Daoy (cell line): ENCODE measurements around the gene SLC25A29. TPM values are rescaled to one million over a fixed set of nuclear protein-coding genes. Genes with fewer than 3 reads are reported as not detected.
"Not testable (repeated sequence)": the region's sequence is repeated elsewhere in the genome, so short reads cannot be mapped to it uniquely, and the experiment has no call there.

Experiments used
- DNase-seq: peaks from one replicate; pipeline ENCODE4 v3.0.0-alpha.2; 2015; ENCODE audit warnings: low read depth
- total RNA-seq: library from RNA; depleted of rRNA; stranded (reverse); fragments of >200 nt; shearing (Covaris generic); gene quantifications from 2 replicates; pipeline ENCODE4 v1.2.3, GENCODE V29; 2014

Gene SLC25A29
- total RNA-seq, 1 experiment from 2014 or later = 34.7 TPM

DNA sequence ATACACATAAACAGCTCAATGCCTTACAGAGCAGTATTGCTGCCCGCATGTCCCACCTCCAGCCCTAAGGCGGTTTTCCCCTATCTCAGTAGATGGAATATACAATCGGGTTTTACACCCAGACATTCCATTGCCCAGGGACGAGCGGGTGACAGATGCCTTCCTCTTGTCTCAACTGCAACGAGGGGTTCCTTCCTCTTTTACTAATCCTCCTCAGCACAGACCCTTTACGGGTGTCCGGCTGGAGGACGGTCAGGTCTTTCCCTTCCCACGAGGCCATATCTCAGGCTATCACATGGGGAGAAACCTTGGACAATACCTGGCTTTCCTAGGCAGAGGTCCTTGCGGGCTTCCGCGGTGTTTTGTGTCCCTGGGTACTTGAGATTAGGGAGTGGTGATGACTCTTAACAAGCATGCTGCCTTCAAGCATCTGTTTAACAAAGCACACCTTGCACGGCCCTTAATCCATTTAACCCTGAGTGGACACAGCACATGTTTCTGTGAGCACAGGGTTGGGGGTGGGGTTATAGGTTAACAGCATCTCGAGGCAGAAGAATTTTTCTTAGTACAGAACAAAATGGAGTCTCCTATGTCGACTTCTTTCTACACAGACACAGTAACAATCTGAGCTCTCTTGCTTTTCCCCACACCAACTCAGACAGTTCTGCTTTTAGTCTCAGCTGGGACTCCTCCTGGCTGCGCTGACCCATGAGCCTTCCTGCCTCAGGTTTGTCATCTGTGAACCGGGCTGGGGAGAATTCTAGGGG, 6.0 kb upstream of the SLC25A29 start:
- not testable (repeated sequence) for DNase-seq

DNA sequence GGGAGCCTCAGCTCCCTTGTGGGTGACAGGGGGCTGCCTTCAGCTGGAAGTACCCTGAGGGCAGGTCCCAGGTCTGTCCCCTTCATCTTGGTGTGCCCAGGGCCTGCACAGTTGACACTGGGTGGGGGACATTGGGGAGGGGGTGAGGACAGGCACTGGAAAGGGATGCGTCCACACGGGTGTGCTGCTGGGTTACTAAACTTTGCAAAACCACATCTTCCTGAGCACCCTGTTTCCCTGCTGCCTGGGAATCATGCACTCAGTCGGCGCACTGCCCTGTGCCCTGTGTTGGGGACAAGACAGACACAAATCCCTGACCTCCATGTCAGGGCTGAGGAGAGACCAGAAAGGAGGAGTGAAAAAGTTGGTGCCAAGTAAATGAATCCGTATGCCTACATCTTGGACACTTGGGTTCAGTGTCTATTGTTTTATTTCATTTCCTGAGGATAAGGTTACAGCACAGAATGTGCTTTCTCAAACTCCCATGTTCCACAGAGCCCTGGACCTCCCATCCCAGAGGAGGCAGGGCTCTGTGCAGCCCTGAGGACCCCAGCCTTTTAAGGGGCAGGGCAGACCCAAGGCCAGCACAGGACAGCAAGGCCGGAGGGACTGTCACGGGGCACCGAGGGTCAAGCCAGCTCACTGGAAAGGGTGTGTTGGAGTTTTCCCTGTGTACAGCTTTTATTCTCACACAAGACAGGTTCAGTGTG, 2.9 kb upstream of the SLC25A29 start:
- no peak for DNase-seq

DNA sequence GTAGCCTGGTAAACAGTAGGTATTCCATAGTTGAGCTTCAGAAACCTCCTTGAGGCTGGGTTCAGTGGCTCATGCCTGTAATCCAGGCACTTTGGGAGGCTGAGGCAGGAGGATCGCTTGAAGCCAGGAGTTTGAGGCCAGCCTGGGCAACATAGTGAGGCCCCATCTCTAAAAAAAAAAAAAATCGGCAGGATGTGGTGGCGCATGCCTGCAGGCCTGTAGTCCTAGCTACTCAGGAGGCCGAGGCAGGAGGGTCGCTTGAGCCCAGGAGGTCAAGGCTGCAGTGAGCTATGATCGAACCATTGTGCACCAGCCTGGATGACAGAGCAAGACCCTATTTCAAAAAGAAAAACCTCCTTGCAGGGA, 2.2 kb upstream of the SLC25A29 start:
- DNase-seq = not testable (repeated sequence)

DNA sequence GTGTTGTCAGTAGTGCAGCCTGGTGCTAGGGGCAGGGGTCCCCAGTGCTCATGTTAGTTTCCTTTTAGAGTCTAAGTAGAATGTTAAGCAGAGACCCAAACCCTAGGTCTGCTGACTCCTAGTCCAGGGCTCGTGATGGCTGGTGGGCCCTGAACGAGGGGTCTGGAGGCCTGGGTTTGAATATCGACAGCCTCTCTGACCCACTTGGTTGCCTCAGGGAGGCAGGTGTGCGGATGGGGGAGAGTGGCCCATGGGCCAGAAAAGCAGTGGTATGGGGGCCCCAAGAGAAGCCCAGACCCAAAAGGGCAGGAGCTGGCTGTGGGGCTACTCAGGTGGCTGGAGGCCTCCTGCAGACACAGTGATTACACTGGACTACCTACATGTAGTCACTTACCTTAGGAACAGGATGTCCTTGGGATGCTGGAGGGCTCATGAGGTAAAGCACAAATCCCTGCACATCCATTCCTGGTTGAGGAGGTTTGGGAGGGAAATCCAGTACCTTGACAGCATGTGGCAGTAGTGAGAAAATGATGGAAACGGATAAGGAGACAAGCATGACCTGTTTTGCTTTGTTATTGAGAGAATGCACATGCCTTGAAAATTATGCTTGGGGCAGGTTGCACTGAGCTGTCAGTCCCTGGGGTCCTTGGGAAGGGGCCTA, 1.7 kb upstream of the SLC25A29 start:
- no peak for DNase-seq

DNA sequence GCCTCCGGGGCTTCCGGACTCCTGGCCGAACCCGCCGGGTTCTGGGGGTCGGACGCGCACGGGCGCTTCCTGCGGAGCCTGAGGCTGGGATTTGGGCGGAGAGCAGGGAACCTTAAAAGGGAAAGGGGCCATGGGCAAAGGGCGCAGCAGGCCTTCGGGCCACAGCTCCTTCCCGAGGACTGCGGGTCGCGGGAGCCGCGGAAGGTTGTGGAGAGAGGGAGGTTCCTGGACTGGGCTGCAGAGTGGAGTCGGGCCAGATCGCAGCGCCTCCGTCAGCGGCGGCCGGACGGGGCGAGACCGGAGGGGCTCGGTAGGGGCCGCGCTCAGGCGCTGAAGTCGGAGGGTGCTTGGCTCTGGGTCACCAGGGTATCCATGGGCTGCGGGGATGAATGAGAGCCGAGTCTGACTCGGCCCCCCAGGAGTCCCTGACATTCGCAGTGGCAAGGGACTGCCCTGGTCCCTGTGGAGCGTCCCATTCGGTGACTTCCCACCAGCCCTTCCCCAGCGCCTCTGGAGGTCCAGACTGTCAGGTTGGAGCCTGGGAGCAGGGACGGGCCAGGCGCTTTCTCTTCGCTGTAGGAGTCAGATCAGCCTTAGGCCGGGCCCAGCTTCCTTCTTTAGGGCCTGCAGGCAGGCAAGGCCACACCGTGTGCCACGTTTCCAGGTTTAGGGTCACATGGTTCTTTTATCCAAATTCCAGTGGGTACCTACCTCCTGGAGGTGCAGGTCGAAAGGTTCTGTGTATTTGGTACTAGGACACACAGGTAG, 938 bp upstream of the SLC25A29 start:
- DNase-seq = peak; percentile 43

DNA sequence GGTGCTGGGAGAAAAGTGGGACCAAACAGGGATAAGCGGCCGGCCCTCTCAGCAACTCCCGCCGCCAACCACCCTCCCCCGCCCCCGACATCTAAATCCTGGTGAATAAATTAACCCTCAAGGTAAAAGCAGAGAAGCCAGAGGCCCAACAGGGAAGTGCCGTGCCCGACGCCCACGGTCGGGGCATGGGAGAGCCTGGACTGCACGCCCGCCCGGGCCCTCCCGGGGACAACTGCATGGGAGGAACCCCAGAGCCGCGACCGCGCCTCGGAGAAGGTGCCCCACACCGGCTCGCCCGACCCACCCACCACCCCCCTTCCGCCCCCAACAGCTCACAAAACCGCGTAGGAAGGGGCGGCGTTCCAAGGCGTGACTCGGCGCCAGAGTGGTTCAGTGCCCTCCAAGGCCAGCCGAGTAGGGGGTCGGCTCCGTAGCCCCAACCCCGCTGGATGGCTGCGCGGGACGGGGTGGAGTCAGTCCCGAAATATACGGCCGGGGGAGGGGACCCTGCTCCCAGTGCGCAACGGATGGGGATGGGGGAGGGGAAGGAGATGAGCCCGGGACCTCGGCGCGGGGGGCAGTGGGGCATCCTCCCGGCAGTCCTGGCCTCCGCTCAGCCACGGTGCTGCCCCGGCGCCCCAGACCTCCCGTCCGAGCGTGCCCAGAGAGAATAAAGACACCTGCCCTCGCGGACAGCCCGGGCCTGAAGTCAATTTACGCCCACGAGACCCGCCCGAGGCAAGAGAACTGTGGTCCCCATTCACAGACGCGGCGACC, 732 bp downstream of the SLC25A29 start:
- peak; percentile 72 for DNase-seq

DNA sequence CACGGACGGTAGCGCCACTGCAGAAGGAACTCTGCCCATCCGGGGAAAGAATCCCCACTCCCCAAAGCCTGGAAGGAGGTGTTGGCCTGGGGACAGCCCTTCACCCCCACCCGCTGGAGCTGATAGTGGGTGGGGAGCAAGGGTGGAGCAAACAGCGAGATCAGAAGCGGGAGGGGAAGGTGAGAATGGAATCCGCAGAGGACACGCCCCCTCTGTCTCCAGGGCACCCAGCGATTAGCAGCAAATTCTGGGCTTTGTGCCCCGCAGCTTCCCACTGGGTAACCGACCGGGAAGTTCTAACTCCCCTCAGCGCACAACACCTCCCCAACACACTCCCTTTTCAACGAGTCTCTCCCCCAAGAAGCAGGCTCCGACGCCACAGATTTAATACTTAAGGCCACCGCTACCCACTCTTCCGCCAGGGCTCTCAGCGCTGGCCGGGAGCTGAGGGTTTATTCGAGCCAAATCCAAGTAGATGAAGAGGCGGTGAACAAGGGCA, 1.4 kb downstream of the SLC25A29 start:
- DNase-seq = peak; percentile 65

DNA sequence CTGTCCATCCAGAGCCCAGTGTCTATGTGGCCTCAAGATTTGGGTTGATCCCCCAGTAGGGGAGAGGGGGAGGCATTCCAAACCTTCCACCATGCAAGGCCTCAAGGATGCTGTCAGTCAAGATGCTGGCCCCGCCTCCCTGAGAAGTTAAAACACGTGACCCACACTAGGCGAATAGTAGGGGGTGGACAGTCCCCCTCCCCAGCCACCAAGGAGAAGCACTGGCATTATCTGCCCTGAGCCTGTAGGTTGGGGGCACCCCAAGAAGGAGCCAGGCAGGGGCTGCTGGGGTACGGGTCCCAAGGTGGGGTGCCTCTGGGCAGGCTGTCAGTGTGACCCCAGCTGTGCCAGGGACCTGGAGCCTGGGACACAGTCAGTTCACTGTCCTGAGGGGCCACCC, 2.3 kb downstream of the SLC25A29 start:
- no peak for DNase-seq

DNA sequence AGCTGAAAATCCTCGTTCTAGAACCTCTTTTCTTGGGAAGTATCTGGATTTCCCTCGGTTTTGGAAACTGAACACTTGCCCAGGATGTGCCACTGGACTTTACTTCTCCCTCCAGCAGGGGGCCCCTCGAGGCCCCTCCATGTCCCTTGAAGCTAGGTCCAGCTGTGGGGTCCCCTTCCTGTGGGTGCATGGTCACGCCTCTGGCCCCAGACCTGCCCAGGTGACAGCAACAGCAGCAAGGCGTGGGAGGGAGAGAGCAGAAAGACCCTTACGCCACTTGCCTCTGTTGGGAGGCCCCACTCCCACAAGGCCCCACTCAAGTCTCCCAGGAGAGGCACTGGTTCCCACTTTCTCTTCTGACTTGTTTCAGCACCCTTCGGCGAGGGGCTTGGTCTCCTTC, 3.1 kb downstream of the SLC25A29 start:
- no peak for DNase-seq

DNA sequence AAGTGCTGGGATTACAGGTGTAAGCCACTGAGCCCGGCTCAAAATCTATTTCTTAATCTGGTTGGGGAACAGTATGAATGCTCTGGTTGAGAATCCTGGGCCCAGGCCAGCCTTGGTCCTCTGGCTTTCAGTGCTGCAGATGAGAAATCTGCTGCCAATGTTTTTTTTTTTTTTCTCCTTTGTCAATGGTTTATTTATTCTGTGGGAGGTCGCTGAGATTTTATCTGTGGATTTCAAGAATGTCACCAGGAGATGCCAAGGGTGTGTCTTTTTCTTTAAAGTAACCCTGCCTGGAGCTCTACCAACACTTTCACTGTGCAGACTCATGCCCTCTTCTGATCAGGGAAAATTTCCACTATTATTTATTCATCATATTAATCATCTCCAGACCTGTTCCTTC, 3.6 kb downstream of the SLC25A29 start:
- no peak for DNase-seq

DNA sequence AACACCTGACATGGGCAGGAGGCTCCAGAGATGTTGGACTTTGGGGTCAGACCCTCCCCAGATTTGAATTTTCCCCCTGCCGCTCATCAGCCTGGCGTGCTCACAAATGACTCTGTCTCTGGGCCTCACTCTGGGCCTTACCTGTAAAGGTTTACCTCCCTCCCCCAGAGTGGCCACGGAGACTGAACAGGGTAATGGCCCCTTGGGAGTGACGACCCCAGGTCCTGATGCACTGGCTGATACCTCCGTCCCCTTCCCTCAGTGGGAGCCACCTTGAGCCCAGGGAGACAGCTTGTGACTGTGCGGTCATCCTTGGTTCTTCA, 7.0 kb downstream of the SLC25A29 start:
- DNase-seq = no peak

DNA sequence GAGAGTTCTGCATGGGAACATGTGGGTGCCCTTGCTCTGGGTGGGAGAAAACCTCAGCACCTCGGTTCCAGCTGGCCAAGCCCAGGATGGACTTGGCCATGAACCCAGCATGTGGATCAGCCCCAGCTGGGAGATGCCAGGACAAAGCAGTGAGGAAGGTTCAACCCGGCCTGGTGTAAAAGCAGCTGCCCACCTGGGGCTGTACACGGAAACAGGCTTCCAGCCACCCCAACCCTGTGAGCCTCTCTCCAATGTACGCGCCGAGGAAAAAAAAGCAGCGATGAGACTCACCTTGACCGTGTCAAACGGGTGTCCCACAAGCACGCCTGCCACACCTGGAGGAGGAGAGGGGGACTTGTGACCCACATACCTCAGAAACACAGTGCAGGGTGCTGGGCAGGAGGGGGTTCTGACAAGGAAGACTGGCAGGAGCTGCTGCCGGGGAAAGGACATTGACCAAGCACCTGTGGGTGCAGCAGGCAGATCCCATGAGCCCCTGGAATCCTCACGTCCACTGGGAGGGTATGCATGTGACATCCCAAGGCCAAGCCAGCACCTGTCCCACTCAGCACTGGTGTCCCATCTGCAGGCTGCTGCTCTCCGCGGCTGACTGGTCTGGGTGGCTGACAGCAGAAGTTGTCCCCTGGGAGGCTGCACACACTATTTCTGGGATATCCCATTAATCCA, 7.5 kb downstream of the SLC25A29 start:
- no peak for DNase-seq

DNA sequence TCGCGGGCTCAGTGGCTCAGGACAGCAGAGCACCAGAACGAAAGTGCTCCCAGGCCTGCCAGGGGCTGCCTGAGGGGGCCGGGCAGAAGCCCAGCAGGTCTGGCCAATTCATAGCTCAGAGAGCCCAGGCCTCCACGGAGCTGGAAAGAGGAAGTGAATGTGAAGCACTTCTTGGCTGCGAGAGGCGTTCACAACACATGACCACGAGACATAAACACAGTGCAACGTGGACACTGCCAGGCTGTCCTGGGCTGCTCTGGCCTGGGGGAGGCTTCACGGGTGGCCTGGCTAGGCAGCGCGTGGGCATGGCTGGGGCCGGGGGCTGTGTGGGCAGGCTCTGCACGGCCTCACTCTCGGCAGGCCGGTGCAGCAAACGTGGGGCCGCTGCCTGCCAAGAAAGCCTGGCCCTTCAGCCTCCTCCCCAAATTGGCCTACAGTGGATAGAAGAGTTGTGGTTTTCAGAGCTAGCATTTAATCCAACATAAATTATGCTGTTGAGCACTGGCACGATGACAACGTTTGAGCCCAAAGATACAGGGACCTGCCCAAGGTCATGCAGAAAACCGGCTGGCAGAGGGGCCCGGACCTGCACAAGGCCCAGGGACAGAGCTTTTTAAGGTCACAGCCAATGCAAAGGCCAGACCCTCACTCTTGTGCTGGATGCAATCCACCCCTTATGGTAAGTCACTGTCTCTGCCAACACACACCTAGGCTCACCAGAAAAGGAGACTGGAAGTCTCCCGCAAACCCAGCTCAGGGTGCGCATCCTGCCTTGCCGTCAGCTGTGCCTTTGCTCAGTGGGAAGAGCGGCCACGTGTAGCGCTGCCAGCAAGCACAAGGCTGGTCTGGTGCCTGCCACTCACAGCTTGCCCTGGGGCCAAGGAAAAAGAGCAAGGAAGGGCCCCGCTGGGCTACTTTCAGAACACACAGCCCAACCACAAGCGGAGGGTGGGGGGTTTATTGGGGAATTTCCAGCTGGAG, 8.6 kb downstream of the SLC25A29 start:
- DNase-seq = no peak

DNA sequence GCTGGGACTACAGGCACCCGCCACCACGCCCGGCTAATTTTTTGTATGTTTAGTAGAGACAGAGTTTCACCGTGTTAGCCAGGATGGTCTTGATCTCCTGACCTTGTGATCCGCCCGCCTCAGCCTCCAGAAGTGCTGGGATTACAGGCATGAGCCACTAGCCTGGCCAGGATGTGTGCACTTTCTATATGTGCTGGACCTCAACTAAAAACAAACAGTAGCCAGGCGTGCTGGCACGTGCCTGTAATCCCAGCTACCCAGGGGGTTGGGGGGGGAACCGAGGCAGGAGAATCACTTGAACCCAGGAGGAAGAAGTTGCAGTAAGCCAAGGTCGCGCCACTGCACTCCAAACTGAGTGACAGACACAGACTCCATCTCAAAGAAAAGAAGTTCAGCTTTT, 9.5 kb downstream of the SLC25A29 start:
- DNase-seq = not testable (repeated sequence)

DNA sequence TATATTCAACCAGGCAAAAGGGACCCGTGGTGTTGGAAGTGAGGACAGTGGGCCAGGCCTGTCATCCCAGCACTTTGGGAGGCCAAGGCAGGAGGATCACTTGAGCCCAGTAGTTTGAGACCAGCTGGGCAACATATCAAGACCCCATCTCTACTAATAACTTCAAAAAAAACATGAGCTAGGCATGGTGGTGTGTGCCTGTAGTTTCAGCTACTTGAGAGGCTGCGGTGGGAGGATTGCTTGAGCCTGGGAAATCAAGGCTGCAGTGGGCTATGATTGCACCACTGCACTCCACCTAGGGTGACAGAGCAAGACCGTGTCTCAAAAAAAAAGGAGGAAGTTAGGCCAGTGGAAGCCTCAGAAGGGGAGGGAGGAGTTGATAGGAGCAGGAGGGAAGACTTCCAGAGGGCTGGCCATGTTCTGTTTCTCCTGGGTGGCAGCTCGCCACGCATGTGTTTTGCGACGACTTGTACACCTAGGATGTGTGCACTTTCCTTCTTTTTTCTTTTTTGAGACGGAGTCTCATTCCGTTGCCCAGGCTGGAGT, 10.1 kb downstream of the SLC25A29 start:
- no peak for DNase-seq

DNA sequence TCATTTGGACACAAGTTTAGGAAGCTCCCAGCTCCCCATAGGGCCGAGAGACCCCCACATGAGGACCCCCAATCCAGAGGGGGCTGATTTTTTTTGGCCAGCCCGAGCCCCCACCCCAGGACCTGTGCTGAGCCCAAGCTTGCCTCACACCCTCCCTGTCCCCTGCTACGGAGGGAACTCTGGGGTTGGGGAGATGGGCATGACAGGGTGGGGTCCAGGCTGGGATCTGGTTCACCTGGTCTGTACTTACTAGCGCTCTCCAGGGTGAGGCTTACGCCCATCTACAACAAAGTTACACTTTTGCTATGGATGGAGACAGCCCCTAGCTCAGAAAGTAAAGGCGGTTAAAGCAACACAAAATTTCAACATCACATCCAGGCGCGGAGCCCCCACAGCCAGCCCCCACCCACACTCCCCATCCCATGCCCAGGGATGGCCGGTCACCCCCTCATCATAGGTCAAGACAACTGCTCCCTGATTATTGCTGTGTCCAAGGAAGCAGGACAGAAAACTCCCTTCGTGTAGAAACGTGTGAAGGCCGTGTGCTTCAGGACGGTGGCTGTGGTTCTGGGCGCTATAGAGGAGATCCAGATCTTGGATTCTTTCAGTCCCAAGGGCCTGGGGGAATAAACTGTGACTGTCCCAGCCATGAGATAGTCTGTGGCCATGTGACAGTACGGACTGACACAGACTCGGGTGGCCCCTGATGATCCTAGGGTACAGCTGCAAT, 10.7 kb downstream of the SLC25A29 start:
- DNase-seq = no peak

DNA sequence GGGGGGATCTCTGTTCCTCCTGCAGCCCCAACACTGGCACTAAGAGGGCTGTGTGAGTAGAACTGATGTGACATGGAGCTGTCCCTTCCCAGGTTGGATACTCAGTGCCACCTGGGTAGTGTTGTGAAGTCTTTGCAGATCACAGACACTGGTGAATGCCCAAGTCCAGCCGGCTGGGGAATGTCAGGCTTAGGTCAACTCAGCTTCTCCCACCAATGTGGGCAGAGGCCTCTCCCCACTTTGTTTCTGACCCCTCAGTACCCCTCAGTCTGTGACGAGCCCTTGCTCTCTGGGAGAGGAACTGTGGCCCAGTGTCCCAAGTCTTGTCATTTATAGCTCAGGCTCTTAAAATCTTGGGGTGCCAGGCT, 11.3 kb downstream of the SLC25A29 start:
- peak; percentile 2 for DNase-seq

DNA sequence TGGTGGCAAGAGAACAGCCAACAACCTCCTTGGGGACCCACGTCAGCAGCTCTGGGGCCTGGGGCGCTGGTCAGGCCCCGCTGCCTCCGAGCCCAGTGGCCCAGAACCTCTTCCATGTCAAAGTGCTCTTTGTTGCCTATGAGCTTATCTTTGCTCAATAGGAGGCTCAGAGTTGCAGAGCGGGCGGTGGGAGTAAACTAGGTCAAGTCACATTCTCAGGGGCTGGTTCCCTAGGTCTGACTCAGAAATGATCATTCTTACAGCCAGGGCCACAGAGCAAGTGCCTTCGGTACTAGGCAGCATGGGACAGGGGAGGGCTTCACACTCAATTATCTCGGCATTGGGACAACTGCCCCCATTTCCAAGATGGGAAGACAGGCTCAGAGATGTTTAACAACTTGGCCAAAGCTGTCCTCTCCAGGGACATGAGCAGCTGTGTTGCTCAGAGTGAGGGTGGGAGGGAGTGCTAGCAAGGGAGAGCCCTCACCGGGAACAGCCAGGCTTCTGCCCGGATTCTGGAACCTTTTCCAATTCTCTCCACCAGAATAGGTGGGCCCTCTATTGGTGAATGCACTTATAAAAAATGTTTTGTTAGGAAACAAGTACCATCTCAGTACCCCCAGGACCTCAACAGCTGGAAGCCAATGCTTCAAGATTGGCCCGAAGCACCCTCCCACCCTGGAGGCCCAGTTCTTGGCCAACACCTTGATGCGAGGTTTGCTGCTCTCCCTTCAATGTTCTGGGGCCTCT, 11.9 kb downstream of the SLC25A29 start:
- peak; percentile 4 for DNase-seq
